ENCODE data around the gene LRP11. TPM values are rescaled to one million over a fixed set of nuclear protein-coding genes. Genes with fewer than 3 reads are reported as not detected.

Gene LRP11
- total and polyA plus RNA-seq, 8 donors: 5.4 to 22.2 (median 15.2) TPM

GRCh38 chr6:149813351-149813750 is 50.8 kb downstream of the LRP11 start:
- 95 to 100% methylated on average over 3 of the region's 3 CpGs for WGBS, 2 donors
- Histone ChIP-seq H3K27me3 (no peaks in the 10 kb centered on the region), H3K4me1 (no peaks in the 10 kb centered on the region), H3K4me3 (no peak overlapping the region), H3K9me3 (no peaks in the 10 kb centered on the region), H3K27ac (no peak overlapping the region), H3K36me3 (peaks cover 0 to 7% (median 0%) of the 10 kb centered on the region in 3 donors)
- no peak for DNase-seq
- no peak for FAIRE-seq
- intact Hi-C loops (cut with DNase I): no loop called here
- no peak for ATAC-seq
- no peak for TF ChIP-seq CTCF (IDR thresholded peaks at IDR 0.05)

- TF ChIP-seq CTCF (IDR thresholded peaks at IDR 0.05): no peak
- no peak for FAIRE-seq
- no peak for DNase-seq
- no peak overlapping the region for H3K4me3 ChIP-seq
- intact Hi-C loops (cut with DNase I): no loop called here
- 86 to 93% methylated on average over 2 of the region's 2 CpGs for WGBS, 2 donors
- H3K36me3 ChIP-seq: peaks cover 0 to 7% (median 0%) of the 10 kb centered on the region in 3 donors
- no peaks in the 10 kb centered on the region for H3K27me3 ChIP-seq
- no peaks in the 10 kb centered on the region for H3K4me1 ChIP-seq
- ATAC-seq: no peak
- no peaks in the 10 kb centered on the region for H3K9me3 ChIP-seq
- H3K27ac ChIP-seq: no peak overlapping the region
Observed at GRCh38 chr6:149809798-149810197, 54.4 kb downstream of the LRP11 start.

GRCh38 chr6:149806127-149806526 is 58.0 kb downstream of the LRP11 start:
- Histone ChIP-seq H3K36me3 (peaks cover 0 to 15% (median 0%) of the 10 kb centered on the region in 3 donors), H3K4me3 (no peak overlapping the region), H3K4me1 (no peaks in the 10 kb centered on the region), H3K27me3 (no peaks in the 10 kb centered on the region), H3K9me3 (no peaks in the 10 kb centered on the region), H3K27ac (no peak overlapping the region)
- no peak for TF ChIP-seq CTCF (IDR thresholded peaks at IDR 0.05)
- ATAC-seq: no peak
- WGBS, 2 donors: 87 to 89% methylated on average over 4 of the region's 4 CpGs
- intact Hi-C loops (cut with DNase I): no loop called here
- no peak for FAIRE-seq
- no peak for DNase-seq

GRCh38 chr6:149783551-149783950 is 80.6 kb downstream of the LRP11 start:
- H3K36me3 ChIP-seq: no peaks in the 10 kb centered on the region
- ATAC-seq: no peak
- WGBS, 2 donors: 86 to 95% methylated on average over 3 of the region's 3 CpGs
- no peaks in the 10 kb centered on the region for H3K9me3 ChIP-seq
- FAIRE-seq: no peak
- no peak overlapping the region for H3K27ac ChIP-seq
- intact Hi-C loops (cut with DNase I): no loop called here
- no peaks in the 10 kb centered on the region for H3K27me3 ChIP-seq
- H3K4me3 ChIP-seq: no peak overlapping the region
- TF ChIP-seq CTCF (IDR thresholded peaks at IDR 0.05): no peak
- DNase-seq: no peak
- H3K4me1 ChIP-seq: no peaks in the 10 kb centered on the region

GRCh38 chr6:149782337-149782736 is 81.8 kb downstream of the LRP11 start:
- FAIRE-seq: no peak
- Histone ChIP-seq H3K4me3 (no peak overlapping the region), H3K9me3 (peaks cover 0 to 3% (median 0%) of the 10 kb centered on the region in 4 donors), H3K4me1 (no peaks in the 10 kb centered on the region), H3K27me3 (no peaks in the 10 kb centered on the region), H3K27ac (no peak overlapping the region), H3K36me3 (no peaks in the 10 kb centered on the region)
- 95 to 99% methylated on average over 2 of the region's 2 CpGs for WGBS, 2 donors
- no peak for TF ChIP-seq CTCF (IDR thresholded peaks at IDR 0.05)
- intact Hi-C loops (cut with DNase I): no loop called here
- no peak for ATAC-seq
- no peak for DNase-seq

All from pancreas (tissue), 10 donors.